ENCODE data around the gene PPP4C.

The PPP4C gene

GRCh38 chr16:30131869-30132475, 56.2 kb downstream of the PPP4C start:
- no peak for DNase-seq

DNA sequence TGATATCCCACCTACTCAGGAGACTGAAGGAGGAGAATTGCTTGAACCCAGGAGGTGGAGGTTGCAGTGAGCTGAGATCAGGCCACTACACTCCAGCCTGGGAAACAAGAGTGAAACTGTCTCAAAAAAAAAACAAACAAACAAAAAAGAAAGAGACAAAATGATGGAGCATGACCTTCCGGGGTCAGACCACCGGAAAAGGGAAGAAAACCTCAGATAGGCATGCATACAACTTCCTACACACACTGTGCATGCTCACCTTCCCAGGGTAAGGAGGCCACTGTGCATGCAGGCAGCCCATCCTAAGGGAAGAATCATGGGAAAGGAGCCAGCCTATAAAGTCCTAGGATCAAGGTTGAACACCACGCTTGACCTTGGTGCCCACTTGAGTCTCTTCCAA, 56.8 kb downstream of the PPP4C start:
- no peak for DNase-seq
